Body of pancreas (tissue), 4 donors: ENCODE measurements around the gene STARD3. TPM values are rescaled to one million over a fixed set of nuclear protein-coding genes. Genes with fewer than 3 reads are reported as not detected.

ENCODE experiments used
- ATAC-seq: fragments of 150-250 bp; one replicate; pipeline ENCODE4 v1.9.1; 2016
- DNase-seq, 4 donors: peaks; one replicate each; pipeline ENCODE4 v3.0.0-alpha.2; 2019
- H3K27ac ChIP-seq, 4 donors: fragments of 200-600 bp; sonication (generic); 1 replicate in 3 of 4; 2 replicates in 1 of 4; pipeline versions ENCODE4 v1.5.1 to v1.6.1; 2016 to 2019; ENCODE audit warnings: mild to moderate bottlenecking in 1 of 4, mixed read lengths in 1 of 4, moderate library complexity in 1 of 4
- H3K27me3 ChIP-seq, 2 donors: fragments of 200-600 bp; sonication (generic); one replicate each; pipeline ENCODE4 v1.6.0; 2016; ENCODE audit warnings: mild to moderate bottlenecking in 1 of 2
- H3K36me3 ChIP-seq, 2 donors: fragments of 200-600 bp; sonication (generic); replicated peaks in 1 of 2; 2 replicates each; pipeline ENCODE4 v1.5.1; 2016; ENCODE audit warnings: low read depth in 2 of 2; ENCODE audit not compliant: insufficient read depth in 1 of 2
- H3K4me1 ChIP-seq: fragments of 200-600 bp; sonication (generic); one replicate; pipeline ENCODE4 v1.6.0; 2016
- H3K4me3 ChIP-seq, 2 donors: fragments of 200-600 bp; sonication (generic); 1 replicate in 1 of 2; 2 replicates in 1 of 2; pipeline ENCODE4 v1.5.1; 2016 to 2019
- H3K9me3 ChIP-seq, 3 donors: fragments of 200-600 bp; sonication (generic); 1 replicate in 2 of 3; 2 replicates in 1 of 3; pipeline ENCODE4 v1.5.1; 2016
- POLR2A ChIP-seq, 3 donors: fragments of 450-650 bp; IDR thresholded peaks; one replicate each; pipeline ENCODE4 v1.6.1; 2016; ENCODE audit warnings: antibody characterized with exemption in 3 of 3, mild to moderate bottlenecking in 2 of 3
- WGBS, 2 donors: methylation state at CpG; one replicate each; pipeline ENCODE4 v1.1.5; 2017; 5-methylcytosine and 5-hydroxymethylcytosine counted together
- intact Hi-C: fragments of 100-400 bp; cut with DNase I; formaldehyde crosslinking; loops from one replicate; pipeline ENCODE4 v1.15.1; 2023
- total RNA-seq, 2 donors: library from RNA; depleted of rRNA; stranded (reverse); fragments of >200 nt; gene quantifications; one replicate each; pipeline ENCODE4 v1.1.0, GENCODE V29; 2016
- TF ChIP-seq, protein P1 (sequence below), 7 experiments: fragments of 450-650 bp in 4 of 7; fragments of 200-600 bp in 3 of 7; sonication (generic) in 3 of 7; IDR thresholded peaks; one replicate each; pipeline ENCODE4 v1.5.1; 2016 to 2019; ENCODE audit warnings: antibody characterized with exemption in 7 of 7

STARD3 gene
- total RNA-seq, 2 donors from 2014 or later, result 30.1 to 63.9 TPM

DNA sequence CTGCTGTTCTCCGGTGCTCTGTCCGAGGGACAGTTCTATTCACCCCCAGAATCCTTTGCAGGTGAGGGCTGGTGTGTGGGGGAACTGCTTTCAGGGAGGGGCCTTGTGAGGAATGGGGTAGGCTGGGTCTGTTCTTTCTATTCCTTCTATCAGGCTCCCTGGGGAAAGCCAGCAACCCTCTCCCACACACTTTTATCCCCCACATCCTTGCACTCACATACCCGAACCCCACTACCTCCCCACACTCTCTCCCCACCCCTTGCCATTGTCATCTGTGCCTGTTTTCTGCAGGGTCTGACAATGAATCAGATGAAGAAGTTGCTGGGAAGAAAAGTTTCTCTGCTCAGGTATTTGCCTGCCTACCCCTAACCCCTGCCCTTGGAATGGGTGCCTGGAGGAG lies 21.8 kb downstream of the STARD3 start:
- peaks cover 0 to 9% of the 10 kb centered on the region in 2 donors for H3K36me3 ChIP-seq
- WGBS, 2 donors, result 76 to 94% methylated on average over 2 to 3 of the region's 3 CpGs
- H3K9me3 ChIP-seq, result no peaks in the 10 kb centered on the region
- no peak overlapping the region for H3K4me3 ChIP-seq
- TF ChIP-seq, protein P1, sequence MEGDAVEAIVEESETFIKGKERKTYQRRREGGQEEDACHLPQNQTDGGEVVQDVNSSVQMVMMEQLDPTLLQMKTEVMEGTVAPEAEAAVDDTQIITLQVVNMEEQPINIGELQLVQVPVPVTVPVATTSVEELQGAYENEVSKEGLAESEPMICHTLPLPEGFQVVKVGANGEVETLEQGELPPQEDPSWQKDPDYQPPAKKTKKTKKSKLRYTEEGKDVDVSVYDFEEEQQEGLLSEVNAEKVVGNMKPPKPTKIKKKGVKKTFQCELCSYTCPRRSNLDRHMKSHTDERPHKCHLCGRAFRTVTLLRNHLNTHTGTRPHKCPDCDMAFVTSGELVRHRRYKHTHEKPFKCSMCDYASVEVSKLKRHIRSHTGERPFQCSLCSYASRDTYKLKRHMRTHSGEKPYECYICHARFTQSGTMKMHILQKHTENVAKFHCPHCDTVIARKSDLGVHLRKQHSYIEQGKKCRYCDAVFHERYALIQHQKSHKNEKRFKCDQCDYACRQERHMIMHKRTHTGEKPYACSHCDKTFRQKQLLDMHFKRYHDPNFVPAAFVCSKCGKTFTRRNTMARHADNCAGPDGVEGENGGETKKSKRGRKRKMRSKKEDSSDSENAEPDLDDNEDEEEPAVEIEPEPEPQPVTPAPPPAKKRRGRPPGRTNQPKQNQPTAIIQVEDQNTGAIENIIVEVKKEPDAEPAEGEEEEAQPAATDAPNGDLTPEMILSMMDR (IDR thresholded peaks at IDR 0.05), result no peak
- TF ChIP-seq POLR2A (IDR thresholded peaks at IDR 0.05), result no peak
- intact Hi-C loops, result no loop called here
- DNase-seq (no peak), ATAC-seq (no peak)
- H3K27ac ChIP-seq, result no peak overlapping the region
- no peaks in the 10 kb centered on the region for H3K27me3 ChIP-seq
- H3K4me1 ChIP-seq, result peaks cover 3% of the 10 kb centered on the region

DNA sequence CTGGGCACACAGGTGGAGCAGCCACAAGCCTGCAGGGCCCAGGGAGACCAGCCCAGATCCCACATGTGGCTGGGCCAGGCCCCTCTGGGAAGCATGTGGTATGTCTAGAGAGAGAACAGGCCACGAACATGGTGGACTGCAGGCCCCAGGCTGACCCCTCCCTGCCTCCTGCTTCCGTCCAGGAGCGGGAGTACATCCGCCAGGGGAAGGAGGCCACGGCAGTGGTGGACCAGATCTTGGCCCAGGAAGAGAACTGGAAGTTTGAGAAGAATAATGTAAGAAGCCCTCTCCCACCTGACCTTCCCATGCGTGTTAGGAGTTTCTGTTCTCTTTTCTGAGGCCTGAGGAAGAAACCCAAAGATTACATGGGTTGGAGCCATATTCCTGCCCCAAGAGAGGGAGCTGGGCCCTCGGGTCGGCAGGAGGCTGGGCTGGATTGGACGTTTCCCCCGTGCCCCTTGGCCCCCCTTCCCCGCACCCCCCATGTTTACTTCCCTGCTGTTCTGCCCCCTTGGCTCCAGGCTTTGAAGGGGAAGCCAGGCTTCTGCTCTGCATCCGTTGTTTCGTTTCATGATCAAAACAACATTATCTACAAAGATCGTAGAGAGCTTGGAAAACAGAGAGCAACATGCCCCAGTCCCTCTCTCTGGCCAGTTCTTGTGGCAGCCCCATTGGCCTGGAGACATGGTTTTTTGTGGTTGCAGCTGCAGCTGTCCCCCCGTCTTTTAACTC lies 22.5 kb downstream of the STARD3 start:
- Histone ChIP-seq H3K27ac (no peak overlapping the region), H3K9me3 (no peaks in the 10 kb centered on the region), H3K4me1 (peaks cover 4% of the 10 kb centered on the region), H3K4me3 (no peak overlapping the region), H3K36me3 (peaks cover 0 to 9% of the 10 kb centered on the region in 2 donors), H3K27me3 (no peaks in the 10 kb centered on the region)
- intact Hi-C loops, result no loop called here
- WGBS, 2 donors, result 69 to 85% methylated on average over 14 to 15 of the region's 15 CpGs
- no peak for DNase-seq
- no peak for ATAC-seq
- TF ChIP-seq POLR2A (IDR thresholded peaks at IDR 0.05), result no peak
- TF ChIP-seq, protein P1 (IDR thresholded peaks at IDR 0.05), result no peak

- Histone ChIP-seq H3K27me3 (no peaks in the 10 kb centered on the region), H3K4me3 (no peak overlapping the region), H3K36me3 (peaks cover 0 to 9% of the 10 kb centered on the region in 2 donors), H3K9me3 (no peaks in the 10 kb centered on the region), H3K4me1 (peaks cover 4% of the 10 kb centered on the region), H3K27ac (no peak overlapping the region)
- intact Hi-C loops, result no loop called here
- TF ChIP-seq, protein P1 (IDR thresholded peaks at IDR 0.05), result no peak
- no peak for TF ChIP-seq POLR2A (IDR thresholded peaks at IDR 0.05)
- no peak for ATAC-seq
- 60 to 86% methylated on average over 5 of the region's 5 CpGs for WGBS, 2 donors
- no peak for DNase-seq
These were observed 23.0 kb downstream of the STARD3 start for GRCh38 chr17:39660011-39660360.

DNA sequence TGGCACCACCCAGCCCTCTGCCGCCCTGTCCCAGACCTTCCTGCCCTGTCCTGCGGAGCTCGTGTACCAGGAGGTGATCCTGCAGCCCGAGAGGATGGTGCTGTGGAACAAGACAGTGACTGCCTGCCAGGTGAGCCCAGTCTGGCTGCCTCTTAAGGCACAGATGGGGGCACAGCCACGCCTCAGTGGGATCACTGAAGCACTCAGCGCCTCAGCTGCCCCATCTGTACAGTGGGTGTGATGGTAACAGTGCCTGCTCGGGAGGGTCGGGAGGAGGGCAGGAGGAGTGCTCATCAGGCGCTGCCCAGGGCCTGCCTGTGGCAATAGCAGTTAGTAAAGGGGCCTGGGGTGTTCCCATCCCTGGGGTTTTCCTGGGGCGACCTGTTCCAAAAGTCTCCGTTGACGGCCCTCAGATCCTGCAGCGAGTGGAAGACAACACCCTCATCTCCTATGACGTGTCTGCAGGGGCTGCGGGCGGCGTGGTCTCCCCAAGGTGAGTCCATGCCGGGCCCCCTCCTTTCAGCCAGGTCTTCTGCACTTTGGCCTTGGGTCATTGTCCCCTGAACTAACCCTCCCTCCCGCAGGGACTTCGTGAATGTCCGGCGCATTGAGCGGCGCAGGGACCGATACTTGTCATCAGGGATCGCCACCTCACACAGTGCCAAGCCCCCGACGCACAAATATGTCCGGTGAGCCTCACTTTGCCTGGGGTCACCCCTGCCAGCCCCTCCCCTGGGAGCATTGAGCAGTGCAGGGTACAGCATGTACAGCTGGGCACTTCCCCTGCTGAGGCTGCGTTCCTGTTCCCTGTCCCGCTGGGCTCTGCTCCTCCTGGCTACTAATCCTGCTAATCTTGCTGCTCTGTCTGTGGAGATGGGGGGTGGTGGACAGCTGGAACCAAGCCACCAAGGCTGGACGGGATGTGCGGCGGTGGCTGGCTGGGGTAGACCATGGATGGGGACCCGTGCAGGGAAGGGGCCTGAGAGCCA lies 23.7 kb downstream of the STARD3 start:
- 93% methylated on average over 24 to 32 of the region's 35 CpGs for WGBS, 2 donors
- intact Hi-C loops, result no loop called here
- H3K4me1 ChIP-seq, result peaks cover 8% of the 10 kb centered on the region
- no peaks in the 10 kb centered on the region for H3K9me3 ChIP-seq
- H3K4me3 ChIP-seq, result no peak overlapping the region
- DNase-seq (no peak), ATAC-seq (no peak)
- H3K27me3 ChIP-seq, result no peaks in the 10 kb centered on the region
- peaks cover 0 to 9% of the 10 kb centered on the region in 2 donors for H3K36me3 ChIP-seq
- H3K27ac ChIP-seq, result no peak overlapping the region
- TF ChIP-seq, protein P1 (IDR thresholded peaks at IDR 0.05), result no peak
- TF ChIP-seq POLR2A (IDR thresholded peaks at IDR 0.05), result no peak
